ENCODE results near the gene FXYD5.

FXYD5 gene

DNA sequence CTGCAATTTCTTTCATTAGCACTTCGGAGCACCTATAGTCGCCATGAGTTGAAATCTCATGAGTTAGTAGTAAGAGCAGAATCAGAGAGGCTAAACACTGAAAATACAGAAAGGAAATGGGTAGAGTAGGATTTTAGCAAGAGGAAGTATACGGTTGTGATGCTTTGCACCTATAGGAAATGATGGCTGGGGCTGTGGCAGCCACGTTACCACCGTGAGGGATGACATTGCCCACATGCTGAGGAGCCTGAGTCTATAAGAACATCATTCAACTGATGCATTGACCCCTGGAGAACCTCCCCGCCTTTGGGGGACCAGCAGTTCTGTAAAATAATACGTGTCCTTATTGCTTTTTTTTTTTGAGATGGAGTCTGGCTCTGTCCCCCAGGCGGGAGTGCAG is 53.6 kb downstream of the FXYD5 start:
- TF ChIP-seq ZC3H10 (CRISPR knock-in tag; IDR thresholded peaks at IDR 0.05) (no peak), TOX (CRISPR knock-in tag; IDR thresholded peaks at IDR 0.05; ENCODE audit: borderline replicate concordance) (no peak), OSR1 (CRISPR knock-in tag; IDR thresholded peaks at IDR 0.05) (no peak), GLIS3 (CRISPR knock-in tag; IDR thresholded peaks at IDR 0.05) (no peak), ZNF565 (CRISPR knock-in tag; conservative IDR thresholded peaks at IDR 0.05; ENCODE audit: low read depth) (no peak), CSDC2 (CRISPR knock-in tag; IDR thresholded peaks at IDR 0.05) (no peak), ESRRG (CRISPR knock-in tag; IDR thresholded peaks at IDR 0.05) (no peak), BACH2 (CRISPR knock-in tag; IDR thresholded peaks at IDR 0.05; ENCODE audit: borderline replicate concordance) (no peak), ISL1 (CRISPR knock-in tag; IDR thresholded peaks at IDR 0.05) (no peak), SNAI2 (CRISPR knock-in tag; IDR thresholded peaks at IDR 0.05) (no peak), ZFP30 (CRISPR knock-in tag; IDR thresholded peaks at IDR 0.05) (no peak), PPARA (CRISPR knock-in tag; IDR thresholded peaks at IDR 0.05; ENCODE audit: borderline replicate concordance) (no peak)
- TF ChIP-seq, protein P1, sequence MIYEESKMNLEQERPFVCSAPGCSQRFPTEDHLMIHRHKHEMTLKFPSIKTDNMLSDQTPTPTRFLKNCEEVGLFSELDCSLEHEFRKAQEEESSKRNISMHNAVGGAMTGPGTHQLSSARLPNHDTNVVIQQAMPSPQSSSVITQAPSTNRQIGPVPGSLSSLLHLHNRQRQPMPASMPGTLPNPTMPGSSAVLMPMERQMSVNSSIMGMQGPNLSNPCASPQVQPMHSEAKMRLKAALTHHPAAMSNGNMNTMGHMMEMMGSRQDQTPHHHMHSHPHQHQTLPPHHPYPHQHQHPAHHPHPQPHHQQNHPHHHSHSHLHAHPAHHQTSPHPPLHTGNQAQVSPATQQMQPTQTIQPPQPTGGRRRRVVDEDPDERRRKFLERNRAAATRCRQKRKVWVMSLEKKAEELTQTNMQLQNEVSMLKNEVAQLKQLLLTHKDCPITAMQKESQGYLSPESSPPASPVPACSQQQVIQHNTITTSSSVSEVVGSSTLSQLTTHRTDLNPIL (CRISPR knock-in tag; IDR thresholded peaks at IDR 0.05; ENCODE audit: low read depth): no peak
- TF ChIP-seq, protein P2, sequence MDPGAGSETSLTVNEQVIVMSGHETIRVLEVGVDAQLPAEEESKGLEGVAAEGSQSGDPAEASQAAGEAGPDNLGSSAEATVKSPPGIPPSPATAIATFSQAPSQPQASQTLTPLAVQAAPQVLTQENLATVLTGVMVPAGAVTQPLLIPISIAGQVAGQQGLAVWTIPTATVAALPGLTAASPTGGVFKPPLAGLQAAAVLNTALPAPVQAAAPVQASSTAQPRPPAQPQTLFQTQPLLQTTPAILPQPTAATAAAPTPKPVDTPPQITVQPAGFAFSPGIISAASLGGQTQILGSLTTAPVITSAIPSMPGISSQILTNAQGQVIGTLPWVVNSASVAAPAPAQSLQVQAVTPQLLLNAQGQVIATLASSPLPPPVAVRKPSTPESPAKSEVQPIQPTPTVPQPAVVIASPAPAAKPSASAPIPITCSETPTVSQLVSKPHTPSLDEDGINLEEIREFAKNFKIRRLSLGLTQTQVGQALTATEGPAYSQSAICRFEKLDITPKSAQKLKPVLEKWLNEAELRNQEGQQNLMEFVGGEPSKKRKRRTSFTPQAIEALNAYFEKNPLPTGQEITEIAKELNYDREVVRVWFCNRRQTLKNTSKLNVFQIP (CRISPR knock-in tag; IDR thresholded peaks at IDR 0.05; ENCODE audit: borderline replicate concordance, low read depth): no peak
- ATAC-seq: no peak

DNA sequence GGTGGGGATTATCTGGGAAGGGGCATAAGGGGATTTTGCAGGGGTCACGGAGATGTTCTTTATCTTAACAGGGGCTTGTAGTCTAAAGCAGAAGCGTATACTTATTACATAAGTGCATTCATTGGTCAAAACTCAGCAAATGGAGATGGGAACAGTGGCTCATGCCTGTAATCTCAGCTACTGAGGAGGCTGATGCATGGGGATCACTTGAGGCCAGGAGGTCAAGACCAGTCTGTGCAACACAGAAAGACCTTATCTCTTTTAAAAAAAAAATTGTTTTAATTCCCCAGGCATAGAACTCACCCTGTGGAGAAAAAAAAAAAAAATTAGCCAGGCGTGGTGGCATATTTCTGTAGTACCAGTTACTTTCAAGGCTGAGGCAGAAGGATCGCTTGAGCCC is 55.1 kb downstream of the FXYD5 start:
- no peak for TF ChIP-seq PPARA (CRISPR knock-in tag; IDR thresholded peaks at IDR 0.05; ENCODE audit: borderline replicate concordance)
- no peak for TF ChIP-seq TOX (CRISPR knock-in tag; IDR thresholded peaks at IDR 0.05; ENCODE audit: borderline replicate concordance)
- TF ChIP-seq RARB (CRISPR knock-in tag; IDR thresholded peaks at IDR 0.05): no peak
- no peak for TF ChIP-seq TCF4 (CRISPR knock-in tag; IDR thresholded peaks at IDR 0.05; ENCODE audit: borderline replicate concordance)
- no peak for TF ChIP-seq OSR1 (CRISPR knock-in tag; IDR thresholded peaks at IDR 0.05)
- no peak for TF ChIP-seq ZFP30 (CRISPR knock-in tag; IDR thresholded peaks at IDR 0.05)
- TF ChIP-seq BACH2 (CRISPR knock-in tag; IDR thresholded peaks at IDR 0.05; ENCODE audit: borderline replicate concordance): no peak
- TF ChIP-seq ZNF565 (CRISPR knock-in tag; conservative IDR thresholded peaks at IDR 0.05; ENCODE audit: low read depth): no peak
- TF ChIP-seq CSDC2 (CRISPR knock-in tag; IDR thresholded peaks at IDR 0.05): no peak
- TF ChIP-seq, protein P3, sequence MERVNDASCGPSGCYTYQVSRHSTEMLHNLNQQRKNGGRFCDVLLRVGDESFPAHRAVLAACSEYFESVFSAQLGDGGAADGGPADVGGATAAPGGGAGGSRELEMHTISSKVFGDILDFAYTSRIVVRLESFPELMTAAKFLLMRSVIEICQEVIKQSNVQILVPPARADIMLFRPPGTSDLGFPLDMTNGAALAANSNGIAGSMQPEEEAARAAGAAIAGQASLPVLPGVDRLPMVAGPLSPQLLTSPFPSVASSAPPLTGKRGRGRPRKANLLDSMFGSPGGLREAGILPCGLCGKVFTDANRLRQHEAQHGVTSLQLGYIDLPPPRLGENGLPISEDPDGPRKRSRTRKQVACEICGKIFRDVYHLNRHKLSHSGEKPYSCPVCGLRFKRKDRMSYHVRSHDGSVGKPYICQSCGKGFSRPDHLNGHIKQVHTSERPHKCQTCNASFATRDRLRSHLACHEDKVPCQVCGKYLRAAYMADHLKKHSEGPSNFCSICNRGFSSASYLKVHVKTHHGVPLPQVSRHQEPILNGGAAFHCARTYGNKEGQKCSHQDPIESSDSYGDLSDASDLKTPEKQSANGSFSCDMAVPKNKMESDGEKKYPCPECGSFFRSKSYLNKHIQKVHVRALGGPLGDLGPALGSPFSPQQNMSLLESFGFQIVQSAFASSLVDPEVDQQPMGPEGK (CRISPR knock-in tag; IDR thresholded peaks at IDR 0.05; ENCODE audit: borderline replicate concordance): no peak
- no peak for TF ChIP-seq ZFP3 (CRISPR knock-in tag; IDR thresholded peaks at IDR 0.05)
- TF ChIP-seq ZC3H10 (CRISPR knock-in tag; IDR thresholded peaks at IDR 0.05): no peak
- TF ChIP-seq ZNF8 (CRISPR knock-in tag; IDR thresholded peaks at IDR 0.05): no peak
- TF ChIP-seq, protein P1 (CRISPR knock-in tag; IDR thresholded peaks at IDR 0.05; ENCODE audit: low read depth): no peak
- no peak for TF ChIP-seq ARNTL (CRISPR knock-in tag; IDR thresholded peaks at IDR 0.05; ENCODE audit: borderline replicate concordance, low read depth)
- no peak for TF ChIP-seq ISL1 (CRISPR knock-in tag; IDR thresholded peaks at IDR 0.05)
- TF ChIP-seq, protein P4, sequence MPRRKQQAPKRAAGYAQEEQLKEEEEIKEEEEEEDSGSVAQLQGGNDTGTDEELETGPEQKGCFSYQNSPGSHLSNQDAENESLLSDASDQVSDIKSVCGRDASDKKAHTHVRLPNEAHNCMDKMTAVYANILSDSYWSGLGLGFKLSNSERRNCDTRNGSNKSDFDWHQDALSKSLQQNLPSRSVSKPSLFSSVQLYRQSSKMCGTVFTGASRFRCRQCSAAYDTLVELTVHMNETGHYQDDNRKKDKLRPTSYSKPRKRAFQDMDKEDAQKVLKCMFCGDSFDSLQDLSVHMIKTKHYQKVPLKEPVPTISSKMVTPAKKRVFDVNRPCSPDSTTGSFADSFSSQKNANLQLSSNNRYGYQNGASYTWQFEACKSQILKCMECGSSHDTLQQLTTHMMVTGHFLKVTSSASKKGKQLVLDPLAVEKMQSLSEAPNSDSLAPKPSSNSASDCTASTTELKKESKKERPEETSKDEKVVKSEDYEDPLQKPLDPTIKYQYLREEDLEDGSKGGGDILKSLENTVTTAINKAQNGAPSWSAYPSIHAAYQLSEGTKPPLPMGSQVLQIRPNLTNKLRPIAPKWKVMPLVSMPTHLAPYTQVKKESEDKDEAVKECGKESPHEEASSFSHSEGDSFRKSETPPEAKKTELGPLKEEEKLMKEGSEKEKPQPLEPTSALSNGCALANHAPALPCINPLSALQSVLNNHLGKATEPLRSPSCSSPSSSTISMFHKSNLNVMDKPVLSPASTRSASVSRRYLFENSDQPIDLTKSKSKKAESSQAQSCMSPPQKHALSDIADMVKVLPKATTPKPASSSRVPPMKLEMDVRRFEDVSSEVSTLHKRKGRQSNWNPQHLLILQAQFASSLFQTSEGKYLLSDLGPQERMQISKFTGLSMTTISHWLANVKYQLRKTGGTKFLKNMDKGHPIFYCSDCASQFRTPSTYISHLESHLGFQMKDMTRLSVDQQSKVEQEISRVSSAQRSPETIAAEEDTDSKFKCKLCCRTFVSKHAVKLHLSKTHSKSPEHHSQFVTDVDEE (CRISPR knock-in tag; IDR thresholded peaks at IDR 0.05): no peak
- TF ChIP-seq GLIS3 (CRISPR knock-in tag; IDR thresholded peaks at IDR 0.05): no peak
- no peak for ATAC-seq

Data from SK-N-SH treated with all-trans-retinoic acid at 6 μM for 48 hours (cell line).